NCI-H2196 (cell line): Measurements from ENCODE around the gene SEC61A2.

ENCODE experiments used
- DNase-seq: peaks from one replicate; lab custom pipeline; 2025; ENCODE audit not compliant: unreplicated experiment; lab: John Stamatoyannopoulos, UW

SEC61A2 gene

GRCh38 chr10:12195603-12196506 is 66.4 kb downstream of the SEC61A2 start, which contains the start of the genes CDC123 and NUDT5:
TSS of gene CDC123 (plus strand) at chr10:12196188. CDS start at chr10:12196246, 58 bp downstream.
TSS of gene NUDT5 (minus strand) at chr10:12195891. CDS start at chr10:12186291, 9,600 bp downstream.
- DNase-seq: peak; percentile 77

- DNase-seq: no peak
These were observed 67.2 kb downstream of the SEC61A2 start for GRCh38 chr10:12196531-12197211.

GRCh38 chr10:12198156-12198555 is 68.7 kb downstream of the SEC61A2 start:
- DNase-seq: no peak

GRCh38 chr10:12200850-12201249 is 71.4 kb downstream of the SEC61A2 start:
- no peak for DNase-seq

GRCh38 chr10:12201543-12201942 is 72.1 kb downstream of the SEC61A2 start:
- DNase-seq: no peak

GRCh38 chr10:12202226-12202625 is 72.7 kb downstream of the SEC61A2 start:
- DNase-seq: no peak

GRCh38 chr10:12205082-12205481 is 75.6 kb downstream of the SEC61A2 start:
- DNase-seq: no peak

GRCh38 chr10:12207114-12207513 is 77.6 kb downstream of the SEC61A2 start:
- no peak for DNase-seq

- DNase-seq: no peak
These were observed 79.0 kb downstream of the SEC61A2 start for GRCh38 chr10:12208460-12208859.

GRCh38 chr10:12212454-12212853 is 83.0 kb downstream of the SEC61A2 start:
- no peak for DNase-seq

- no peak for DNase-seq
These were observed 84.1 kb downstream of the SEC61A2 start for GRCh38 chr10:12213621-12214020.

- no peak for DNase-seq
These were observed 84.6 kb downstream of the SEC61A2 start for GRCh38 chr10:12214093-12214492.

- DNase-seq: peak; percentile 38
These were observed 85.3 kb downstream of the SEC61A2 start for GRCh38 chr10:12214763-12215218.
